SH-SY5Y (cell line): ENCODE data around the gene MAN2C1.

ENCODE experiments used
- GATA2 ChIP-seq: IDR thresholded peaks from 2 replicates; pipeline ENCODE4 v1.6.1; 2011; ENCODE audit warnings: mild to moderate bottlenecking, low read depth, low read length
- GATA3 ChIP-seq: IDR thresholded peaks from 2 replicates; pipeline ENCODE4 v1.6.1; 2011; ENCODE audit warnings: low read depth, mild to moderate bottlenecking, low read length, moderate library complexity

GRCh38 chr15:75371486-75371885 is 3.1 kb upstream of the MAN2C1 start:
- TF ChIP-seq GATA2 (no peak), GATA3 (no peak)
